MM.1S (cell line): Measurements from ENCODE around the gene NTN4.

ENCODE experiments used
- EZH2phosphoT487 ChIP-seq: fragments of 300-600 bp; sonication (generic); IDR thresholded peaks from 2 replicates; pipeline ENCODE4 v1.6.1; 2018; ENCODE audit warnings: antibody characterized with exemption, low read length
- TF ChIP-seq, protein P1 (sequence below): fragments of 300-600 bp; sonication (generic); IDR thresholded peaks from 2 replicates; pipeline ENCODE4 v1.5.1; 2016; ENCODE audit warnings: antibody characterized with exemption, low read length, mixed read lengths

DNA sequence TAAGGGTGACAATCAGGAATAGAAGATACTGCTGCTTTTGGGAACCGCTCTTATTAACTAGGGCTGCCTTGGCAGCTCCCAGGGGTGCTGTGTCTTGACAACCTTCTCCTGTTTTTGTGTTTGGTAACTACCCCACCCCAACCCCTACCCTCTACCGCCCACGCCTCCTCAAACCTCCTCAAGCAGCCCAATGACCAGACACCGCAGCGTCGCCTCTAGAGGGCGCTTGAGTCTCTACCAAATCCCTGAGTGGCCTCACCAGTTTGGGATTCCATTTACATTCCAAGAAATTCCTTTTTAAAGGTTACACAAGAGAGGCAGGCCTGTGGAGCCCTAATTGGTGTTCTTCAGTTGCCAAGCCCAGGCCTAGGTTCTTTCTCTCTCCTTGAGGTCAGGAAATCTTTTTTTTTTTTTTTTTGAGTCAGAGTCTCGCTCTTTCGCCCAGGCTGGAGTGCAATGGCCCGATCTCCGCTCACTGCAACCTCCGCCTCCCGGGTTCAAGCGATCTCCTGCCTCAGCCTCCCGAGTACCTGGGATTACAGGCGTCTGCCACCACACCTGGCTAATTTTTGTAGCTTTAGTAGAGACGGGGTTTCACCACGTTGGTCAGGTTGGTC, 166.9 kb downstream of the NTN4 start:
- TF ChIP-seq, protein P1, sequence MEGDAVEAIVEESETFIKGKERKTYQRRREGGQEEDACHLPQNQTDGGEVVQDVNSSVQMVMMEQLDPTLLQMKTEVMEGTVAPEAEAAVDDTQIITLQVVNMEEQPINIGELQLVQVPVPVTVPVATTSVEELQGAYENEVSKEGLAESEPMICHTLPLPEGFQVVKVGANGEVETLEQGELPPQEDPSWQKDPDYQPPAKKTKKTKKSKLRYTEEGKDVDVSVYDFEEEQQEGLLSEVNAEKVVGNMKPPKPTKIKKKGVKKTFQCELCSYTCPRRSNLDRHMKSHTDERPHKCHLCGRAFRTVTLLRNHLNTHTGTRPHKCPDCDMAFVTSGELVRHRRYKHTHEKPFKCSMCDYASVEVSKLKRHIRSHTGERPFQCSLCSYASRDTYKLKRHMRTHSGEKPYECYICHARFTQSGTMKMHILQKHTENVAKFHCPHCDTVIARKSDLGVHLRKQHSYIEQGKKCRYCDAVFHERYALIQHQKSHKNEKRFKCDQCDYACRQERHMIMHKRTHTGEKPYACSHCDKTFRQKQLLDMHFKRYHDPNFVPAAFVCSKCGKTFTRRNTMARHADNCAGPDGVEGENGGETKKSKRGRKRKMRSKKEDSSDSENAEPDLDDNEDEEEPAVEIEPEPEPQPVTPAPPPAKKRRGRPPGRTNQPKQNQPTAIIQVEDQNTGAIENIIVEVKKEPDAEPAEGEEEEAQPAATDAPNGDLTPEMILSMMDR = peak; percentile 70
- no peak for TF ChIP-seq EZH2phosphoT487
